ENCODE results near the gene IFITM10. TPM values are rescaled to one million over a fixed set of nuclear protein-coding genes. Genes with fewer than 3 reads are reported as not detected.

Gene IFITM10
- total RNA-seq, 1 donor: 0.43 TPM

- no peak for TF ChIP-seq CTCF (IDR thresholded peaks at IDR 0.05; ENCODE audit: insufficient read depth, low read depth, low read length)
- no peak overlapping the region for H3K4me3 ChIP-seq (ENCODE audit: low read depth, low read length)
- DNase-seq (ENCODE audit: low read depth): no peak
Observed at GRCh38 chr11:1768141-1768469, 17.7 kb upstream of the IFITM10 start.

- no peak for DNase-seq (ENCODE audit: low read depth)
- H3K4me3 ChIP-seq (ENCODE audit: low read depth, low read length): no peak overlapping the region
- no peak for TF ChIP-seq CTCF (IDR thresholded peaks at IDR 0.05; ENCODE audit: insufficient read depth, low read depth, low read length)
Observed at GRCh38 chr11:1767399-1768140, 17.2 kb upstream of the IFITM10 start.

GRCh38 chr11:1766719-1767398, 16.5 kb upstream of the IFITM10 start:
- no peak overlapping the region for H3K4me3 ChIP-seq (ENCODE audit: low read depth, low read length)
- no peak for TF ChIP-seq CTCF (IDR thresholded peaks at IDR 0.05; ENCODE audit: insufficient read depth, low read depth, low read length)
- no peak for DNase-seq (ENCODE audit: low read depth)

GRCh38 chr11:1765871-1766718, 15.7 kb upstream of the IFITM10 start:
- no peak overlapping the region for H3K4me3 ChIP-seq (ENCODE audit: low read depth, low read length)
- TF ChIP-seq CTCF (IDR thresholded peaks at IDR 0.05; ENCODE audit: insufficient read depth, low read depth, low read length): no peak
- DNase-seq (ENCODE audit: low read depth): no peak

GRCh38 chr11:1763796-1764661, 13.6 kb upstream of the IFITM10 start, which contains the start of gene CTSD:
Gene CTSD (minus strand): TSS chr11:1763927. CDS start chr11:1763859, 68 bp downstream.
- H3K4me3 ChIP-seq (ENCODE audit: low read depth, low read length): peak within 1 kb of the TSS; percentile 74
- peak; percentile 77 for DNase-seq (ENCODE audit: low read depth)
- TF ChIP-seq CTCF (IDR thresholded peaks at IDR 0.05; ENCODE audit: insufficient read depth, low read depth, low read length): no peak

GRCh38 chr11:1763336-1763795, 13.0 kb upstream of the IFITM10 start:
- DNase-seq (ENCODE audit: low read depth): no peak
- TF ChIP-seq CTCF (IDR thresholded peaks at IDR 0.05; ENCODE audit: insufficient read depth, low read depth, low read length): no peak
- H3K4me3 ChIP-seq (ENCODE audit: low read depth, low read length): peak overlapping the region; percentile 74
